ENCODE measurements around the gene OXGR1. TPM values are rescaled to one million over a fixed set of nuclear protein-coding genes. Genes with fewer than 3 reads are reported as not detected.
"Not testable (repeated sequence)": the region's sequence is repeated elsewhere in the genome, so short reads cannot be mapped to it uniquely, and the experiment has no call there.

The OXGR1 gene
- total RNA-seq, 1 experiment from 2014 or later, result not detected

- ChIA-PET CTCF (no interaction called here), POLR2A (no interaction called here)
- Histone ChIP-seq H3K27ac (ENCODE audit: low read length) (no peak overlapping the region), H3K36me3 (ENCODE audit: control insufficient read depth, insufficient read depth, low read length) (no peaks in the 10 kb centered on the region), H3K4me1 (ENCODE audit: control insufficient read depth, insufficient read depth, low read length) (no peaks in the 10 kb centered on the region), H3K9me3 (ENCODE audit: control insufficient read depth, insufficient read depth, low read depth, low read length) (no peaks in the 10 kb centered on the region), H3K27me3 (ENCODE audit: control insufficient read depth, insufficient read depth, low read length) (peaks cover 4% of the 10 kb centered on the region; the same call in 1 of the 2 replicates), H3K4me3 (ENCODE audit: low read depth in 2 of 2, low read length in 2 of 2) (no peak overlapping the region)
- intact Hi-C loops (cut with micrococcal nuclease; ENCODE audit: unreplicated experiment) (no loop called here), in situ Hi-C loops (cut with HindIII; ENCODE audit: low pct_unique_long_range_greater_than_20kb, low sequenced_read_pairs) (no loop called here)
- ATAC-seq (no peak), DNase-seq (ENCODE audit: low read depth, low spot score) (no peak)
- TF ChIP-seq REST (IDR thresholded peaks at IDR 0.05; ENCODE audit: insufficient read depth in 1 of 2, low read depth in 2 of 2, low read length in 1 of 2) (no peak), CTCF (IDR thresholded peaks at IDR 0.05) (no peak), POLR2AphosphoS5 (IDR thresholded peaks at IDR 0.05; ENCODE audit: low read depth, low read length) (no peak), SIN3A (IDR thresholded peaks at IDR 0.05; ENCODE audit: borderline replicate concordance, insufficient read depth, low read depth, low read length) (no peak), TCF7L2 (IDR thresholded peaks at IDR 0.05; ENCODE audit: low read depth, low read length) (no peak)
- BruUV-seq (replicated peaks), result no TSS peak
Measured at GRCh38 chr13:96982672-96983071, 11.6 kb downstream of the OXGR1 start.

- intact Hi-C loops (cut with micrococcal nuclease; ENCODE audit: unreplicated experiment); in situ Hi-C loops (cut with HindIII; ENCODE audit: low pct_unique_long_range_greater_than_20kb, low sequenced_read_pairs); ATAC-seq; H3K9me3 ChIP-seq (ENCODE audit: control insufficient read depth, insufficient read depth, low read depth, low read length); H3K27me3 ChIP-seq (ENCODE audit: control insufficient read depth, insufficient read depth, low read length); DNase-seq (ENCODE audit: low read depth, low spot score); H3K4me1 ChIP-seq (ENCODE audit: control insufficient read depth, insufficient read depth, low read length); BruUV-seq (replicated peaks); H3K36me3 ChIP-seq (ENCODE audit: control insufficient read depth, insufficient read depth, low read length); POLR2A ChIA-PET; H3K27ac ChIP-seq (ENCODE audit: low read length); H3K4me3 ChIP-seq (ENCODE audit: low read depth in 2 of 2, low read length in 2 of 2); CTCF ChIA-PET: not testable (repeated sequence)
Measured at GRCh38 chr13:96979861-96980260, 14.4 kb downstream of the OXGR1 start.

GRCh38 chr13:96968027-96968426 lies 26.2 kb downstream of the OXGR1 start:
- ChIA-PET CTCF (interaction anchor here (0.6 to 1.3 kb wide), 6 partner anchors 10 to 1192 kb away, joined by 3 to 12 read pairs (median 4); no protein-coding TSS in a partner anchor), POLR2A (interaction anchor here (0.6 kb wide), 1 partner anchor 28 kb away, joined by 13 read pairs; no protein-coding TSS in a partner anchor)
- in situ Hi-C loops (cut with HindIII; ENCODE audit: low pct_unique_long_range_greater_than_20kb, low sequenced_read_pairs) (no loop called here), intact Hi-C loops (cut with micrococcal nuclease; ENCODE audit: unreplicated experiment) (no loop called here)
- Histone ChIP-seq H3K27me3 (ENCODE audit: control insufficient read depth, insufficient read depth, low read length) (no peaks in the 10 kb centered on the region), H3K36me3 (ENCODE audit: control insufficient read depth, insufficient read depth, low read length) (no peaks in the 10 kb centered on the region), H3K4me1 (ENCODE audit: control insufficient read depth, insufficient read depth, low read length) (no peaks in the 10 kb centered on the region), H3K9me3 (ENCODE audit: control insufficient read depth, insufficient read depth, low read depth, low read length) (no peaks in the 10 kb centered on the region), H3K27ac (ENCODE audit: low read length) (no peak overlapping the region), H3K4me3 (ENCODE audit: low read depth in 2 of 2, low read length in 2 of 2) (no peak overlapping the region)
- ATAC-seq (no peak), DNase-seq (ENCODE audit: low read depth, low spot score) (no peak)
- no TSS peak for BruUV-seq (replicated peaks)
- TF ChIP-seq SIN3A (IDR thresholded peaks at IDR 0.05; ENCODE audit: borderline replicate concordance, insufficient read depth, low read depth, low read length) (no peak), TCF7L2 (IDR thresholded peaks at IDR 0.05; ENCODE audit: low read depth, low read length) (no peak), POLR2AphosphoS5 (IDR thresholded peaks at IDR 0.05; ENCODE audit: low read depth, low read length) (no peak), REST (IDR thresholded peaks at IDR 0.05; ENCODE audit: insufficient read depth in 1 of 2, low read depth in 2 of 2, low read length in 1 of 2) (no peak), CTCF (IDR thresholded peaks at IDR 0.05) (no peak)

All from Panc1 (cell line).